GM19328 (cell line): Measurements from ENCODE around the gene TBXT.

Experiments used
- ATAC-seq: cut with Tn5 transposase; IDR thresholded peaks from one replicate; pipeline ENCODE4 v1.9.1; 2021; ENCODE audit warnings: mild to moderate bottlenecking, moderate library complexity; ENCODE audit not compliant: unreplicated experiment

TBXT gene

DNA sequence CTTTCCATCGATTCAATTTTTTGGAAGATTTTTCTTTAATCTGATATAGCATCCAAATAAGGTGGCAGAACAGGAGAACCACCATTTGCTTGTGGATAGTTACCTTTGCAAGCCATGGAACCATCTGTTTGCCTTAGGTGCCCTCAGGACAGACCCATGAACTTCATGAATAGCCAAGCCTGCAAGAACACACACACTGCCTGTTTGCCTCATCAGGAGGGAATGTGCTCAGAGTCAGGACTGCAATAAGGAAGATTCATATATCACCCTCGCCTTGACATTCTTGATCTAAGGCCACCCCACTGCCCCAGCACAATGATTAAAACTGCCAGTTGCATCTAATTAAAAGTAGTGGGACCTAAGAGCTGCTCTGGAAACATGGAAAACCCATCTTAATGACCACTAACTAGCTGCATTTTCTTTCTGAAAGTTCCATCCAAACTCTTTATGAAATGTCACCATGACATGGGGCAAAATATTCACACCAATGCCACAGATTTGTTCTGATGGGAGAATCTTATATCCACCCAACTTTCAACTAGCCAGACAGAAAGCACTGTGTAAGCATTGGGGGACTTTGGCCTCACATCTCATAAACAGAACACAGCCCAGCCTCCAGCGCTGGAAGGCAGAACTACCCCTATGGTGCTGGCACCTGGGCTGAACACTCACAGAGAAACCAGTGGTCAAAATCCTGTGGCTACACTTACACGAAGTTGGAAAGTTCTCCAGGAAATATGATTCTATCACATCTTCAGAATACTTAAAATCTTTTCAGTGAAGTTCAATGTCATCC lies 48.3 kb downstream of the TBXT start:
- no peak for ATAC-seq

GRCh38 chr6:166115609-166116008 lies 52.0 kb downstream of the TBXT start:
- no peak for ATAC-seq

DNA sequence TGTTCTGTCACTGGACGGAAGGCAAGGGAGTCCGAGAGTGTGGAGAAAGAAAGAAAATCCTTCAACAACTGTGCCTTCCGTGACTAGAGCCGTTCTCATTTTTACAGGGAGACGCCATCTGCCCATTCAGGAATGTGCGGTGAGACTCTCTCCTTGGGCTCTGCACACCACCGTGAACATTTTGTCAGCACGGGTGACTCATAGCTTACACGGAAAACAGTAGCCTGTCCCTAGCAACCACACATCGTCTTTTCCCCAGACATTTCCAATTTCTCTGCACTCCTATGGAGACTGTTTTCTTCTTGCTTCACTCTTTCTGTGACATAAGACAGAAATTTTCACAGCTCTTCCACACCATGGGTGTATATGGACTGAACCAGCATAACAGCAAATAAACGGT lies 55.1 kb downstream of the TBXT start:
- ATAC-seq, result no peak

GRCh38 chr6:166109608-166110007 lies 58.0 kb downstream of the TBXT start:
- no peak for ATAC-seq
